ENCODE results near the gene KIAA1586.

The KIAA1586 gene

GRCh38 chr6:57024775-57025174 is 21.7 kb upstream of the KIAA1586 start:
- Histone ChIP-seq H3K9ac (ENCODE audit: low read depth, low read length, poor library complexity, severe bottlenecking) (no peak overlapping the region), H3K4me1 (ENCODE audit: insufficient read depth, low read length, poor library complexity, severe bottlenecking) (no peaks in the 10 kb centered on the region), H2AFZ (ENCODE audit: low read length) (no peak overlapping the region), H3K36me3 (ENCODE audit: insufficient read depth, low read length) (no peaks in the 10 kb centered on the region), H3F3A (ENCODE audit: low read depth) (no peaks in the 10 kb centered on the region), H4K20me1 (ENCODE audit: insufficient read depth, low read length, poor library complexity, severe bottlenecking) (no peaks in the 10 kb centered on the region), H3K9me2 (replicated peaks; ENCODE audit: low read depth, low read length) (no peaks in the 10 kb centered on the region), H3K79me2 (ENCODE audit: insufficient read depth, low read length) (no peaks in the 10 kb centered on the region), H3K4me2 (ENCODE audit: low read depth, low read length, poor library complexity, severe bottlenecking) (no peak overlapping the region), H3K4me3 (ENCODE audit: low read length, poor library complexity, severe bottlenecking) (no peak overlapping the region), H3K9me3 (ENCODE audit: insufficient read depth, low read depth, low read length) (peaks cover 19% of the 10 kb centered on the region), H3K27me3 (ENCODE audit: insufficient read depth, low read length, poor library complexity, severe bottlenecking) (no peaks in the 10 kb centered on the region)
- TF ChIP-seq EZH2phosphoT487 (IDR thresholded peaks at IDR 0.05; ENCODE audit: borderline replicate concordance) (no peak), CTCF (conservative IDR thresholded peaks at IDR 0.05; ENCODE audit: low read length) (no peak)

DNA sequence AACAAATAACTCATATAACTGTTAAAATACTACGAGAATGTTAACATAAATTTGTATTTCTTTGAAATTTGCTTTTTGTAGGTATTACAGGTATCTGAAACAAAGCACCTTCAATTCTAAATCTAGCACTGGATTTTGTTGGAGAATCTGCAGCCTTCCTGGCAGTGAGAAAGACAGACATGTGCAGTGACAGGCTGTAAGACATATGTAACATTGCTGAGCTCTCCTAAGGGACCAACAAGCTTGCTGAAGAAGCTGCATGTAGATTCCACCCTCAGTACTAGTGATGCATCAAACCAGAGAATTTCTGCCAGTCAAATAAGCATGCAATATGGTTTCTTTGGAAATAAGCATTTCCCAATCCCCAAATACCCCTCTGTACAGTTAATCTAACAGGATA is 20.5 kb upstream of the KIAA1586 start:
- Histone ChIP-seq H3K4me2 (ENCODE audit: low read depth, low read length, poor library complexity, severe bottlenecking) (no peak overlapping the region), H3K9me3 (ENCODE audit: insufficient read depth, low read depth, low read length) (peaks cover 19% of the 10 kb centered on the region), H3K9ac (ENCODE audit: low read depth, low read length, poor library complexity, severe bottlenecking) (no peak overlapping the region), H3K27me3 (ENCODE audit: insufficient read depth, low read length, poor library complexity, severe bottlenecking) (no peaks in the 10 kb centered on the region), H3F3A (ENCODE audit: low read depth) (no peaks in the 10 kb centered on the region), H4K20me1 (ENCODE audit: insufficient read depth, low read length, poor library complexity, severe bottlenecking) (no peaks in the 10 kb centered on the region), H3K4me1 (ENCODE audit: insufficient read depth, low read length, poor library complexity, severe bottlenecking) (no peaks in the 10 kb centered on the region), H3K9me2 (replicated peaks; ENCODE audit: low read depth, low read length) (no peaks in the 10 kb centered on the region), H3K36me3 (ENCODE audit: insufficient read depth, low read length) (no peaks in the 10 kb centered on the region), H3K4me3 (ENCODE audit: low read length, poor library complexity, severe bottlenecking) (no peak overlapping the region), H2AFZ (ENCODE audit: low read length) (no peak overlapping the region), H3K79me2 (ENCODE audit: insufficient read depth, low read length) (no peaks in the 10 kb centered on the region)
- no peak for TF ChIP-seq CTCF (conservative IDR thresholded peaks at IDR 0.05; ENCODE audit: low read length)
- no peak for TF ChIP-seq EZH2phosphoT487 (IDR thresholded peaks at IDR 0.05; ENCODE audit: borderline replicate concordance)

GRCh38 chr6:57027301-57027700 is 19.2 kb upstream of the KIAA1586 start:
- no peak overlapping the region for H3K4me3 ChIP-seq (ENCODE audit: low read length, poor library complexity, severe bottlenecking)
- TF ChIP-seq EZH2phosphoT487 (IDR thresholded peaks at IDR 0.05; ENCODE audit: borderline replicate concordance), result no peak
- TF ChIP-seq CTCF (conservative IDR thresholded peaks at IDR 0.05; ENCODE audit: low read length), result no peak
- H3K4me1 ChIP-seq (ENCODE audit: insufficient read depth, low read length, poor library complexity, severe bottlenecking), result no peaks in the 10 kb centered on the region
- H3K79me2 ChIP-seq (ENCODE audit: insufficient read depth, low read length), result no peaks in the 10 kb centered on the region
- H3F3A ChIP-seq (ENCODE audit: low read depth), result no peaks in the 10 kb centered on the region
- H3K36me3 ChIP-seq (ENCODE audit: insufficient read depth, low read length), result no peaks in the 10 kb centered on the region
- no peak overlapping the region for H2AFZ ChIP-seq (ENCODE audit: low read length)
- no peak overlapping the region for H3K9ac ChIP-seq (ENCODE audit: low read depth, low read length, poor library complexity, severe bottlenecking)
- peaks cover 19% of the 10 kb centered on the region for H3K9me3 ChIP-seq (ENCODE audit: insufficient read depth, low read depth, low read length)
- H4K20me1 ChIP-seq (ENCODE audit: insufficient read depth, low read length, poor library complexity, severe bottlenecking), result no peaks in the 10 kb centered on the region
- H3K9me2 ChIP-seq (replicated peaks; ENCODE audit: low read depth, low read length), result no peaks in the 10 kb centered on the region
- no peak overlapping the region for H3K4me2 ChIP-seq (ENCODE audit: low read depth, low read length, poor library complexity, severe bottlenecking)
- H3K27me3 ChIP-seq (ENCODE audit: insufficient read depth, low read length, poor library complexity, severe bottlenecking), result no peaks in the 10 kb centered on the region
